B cell (primary cell): ENCODE results near the gene RPL22. TPM values are rescaled to one million over a fixed set of nuclear protein-coding genes. Genes with fewer than 3 reads are reported as not detected.

ENCODE experiments used
- ATAC-seq: fragments of 200-7000 bp; cut with Tn5 transposase; one replicate; pipeline ENCODE4 v1.10.0; 2021; ENCODE audit warnings: low read depth, mild to moderate bottlenecking, moderate number of reproducible peaks, moderate library complexity
- CTCF ChIA-PET: fragments of 350-600 bp; sonication (Branson Sonifier 250); formaldehyde crosslinking; loops from one replicate; lab custom pipeline; 2021; ENCODE audit warnings: antibody characterized with exemption, inconsistent platforms; lab: Charles Lee
- POLR2A ChIA-PET: fragments of 350-600 bp; sonication (Branson Sonifier 250); formaldehyde crosslinking; loops from one replicate; lab custom pipeline; 2021; ENCODE audit warnings: antibody characterized with exemption; lab: Charles Lee
- DNase-seq: peaks from one replicate; pipeline ENCODE4 v3.0.0; 2013
- H2AFZ ChIP-seq: 2 replicates; pipeline ENCODE4 v1.6.1; 2012; ENCODE audit warnings: mild to moderate bottlenecking, low read depth, low read length; ENCODE audit not compliant: insufficient read depth, poor library complexity, severe bottlenecking
- H3K27ac ChIP-seq, 2 donors: 1 replicate in 1 of 2; 2 replicates in 1 of 2; pipeline ENCODE4 v1.5.1; 2012 to 2013; ENCODE audit warnings: low read length in 2 of 2, mild to moderate bottlenecking in 2 of 2, moderate library complexity in 1 of 2
- H3K27me3 ChIP-seq, 4 experiments: fragments of 200-600 bp in 1 of 4; sonication (generic) in 1 of 4; replicated peaks in 1 of 4; 1 replicate in 2 of 4; 2 replicates in 2 of 4; pipeline versions ENCODE4 v1.6.1 to v1.7.0; 2013 to 2016; ENCODE audit warnings: low read length in 3 of 4, mild to moderate bottlenecking in 2 of 4, mixed read lengths in 1 of 4, moderate library complexity in 1 of 4; ENCODE audit not compliant: insufficient read depth in 4 of 4, control insufficient read depth in 3 of 4; ENCODE audit errors: control extremely low read depth in 1 of 4
- H3K36me3 ChIP-seq, 2 experiments: replicated peaks in 1 of 2; 1 replicate in 1 of 2; 2 replicates in 1 of 2; pipeline versions ENCODE4 v1.6.1 to v1.7.1; 2013; ENCODE audit warnings: low read length in 1 of 2; ENCODE audit not compliant: insufficient read depth in 2 of 2, control insufficient read depth in 1 of 2; ENCODE audit errors: control extremely low read depth in 1 of 2, extremely low read depth in 1 of 2
- H3K4me1 ChIP-seq, 2 donors: fragments of 200-600 bp in 1 of 2; sonication (generic) in 1 of 2; 1 replicate in 1 of 2; 2 replicates in 1 of 2; pipeline versions ENCODE4 v1.5.1 to v1.6.1; 2013 to 2017; ENCODE audit warnings: low read length in 2 of 2; ENCODE audit not compliant: control insufficient read depth in 2 of 2, insufficient read depth in 2 of 2
- H3K4me2 ChIP-seq: replicated peaks from 2 replicates; pipeline ENCODE3; 2012; ENCODE audit warnings: mild to moderate bottlenecking, low read depth, low read length; ENCODE audit not compliant: poor library complexity, severe bottlenecking
- H3K4me3 ChIP-seq, 5 experiments: fragments of 200-600 bp in 1 of 5; sonication (generic) in 1 of 5; 1 replicate in 3 of 5; 2 replicates in 2 of 5; pipeline versions ENCODE4 v1.5.1 to v1.7.0; 2011 to 2016; ENCODE audit warnings: low read length in 4 of 5, mild to moderate bottlenecking in 4 of 5, low read depth in 2 of 5, control low read depth in 1 of 5, moderate library complexity in 1 of 5; ENCODE audit not compliant: insufficient read depth in 1 of 5; ENCODE audit errors: control extremely low read depth in 1 of 5, extremely low read depth in 1 of 5
- H3K79me2 ChIP-seq: fragments of 200-600 bp; sonication (generic); one replicate; pipeline ENCODE4 v1.6.0; 2016; ENCODE audit warnings: low read length; ENCODE audit not compliant: control insufficient read depth, insufficient read depth
- H3K9ac ChIP-seq: fragments of 200-600 bp; sonication (generic); 2 replicates; pipeline ENCODE4 v1.6.1; 2017; ENCODE audit warnings: mild to moderate bottlenecking, low read length, moderate library complexity
- H3K9me3 ChIP-seq, 3 donors: one replicate each; pipeline versions ENCODE4 v1.6.1 to v1.7.1; 2013; ENCODE audit warnings: low read length in 2 of 3; ENCODE audit not compliant: control insufficient read depth in 2 of 3, insufficient read depth in 1 of 3; ENCODE audit errors: control extremely low read depth in 1 of 3
- H4K20me1 ChIP-seq: 2 replicates; pipeline ENCODE4 v1.6.0; 2012; ENCODE audit warnings: mild to moderate bottlenecking, low read length; ENCODE audit not compliant: insufficient read depth, control insufficient read depth, poor library complexity, severe bottlenecking
- H3K27ac Mint-ChIP-seq: one replicate; pipeline ENCODE4 v1.8.0; 2021; ENCODE audit warnings: mixed read lengths
- H3K27me3 Mint-ChIP-seq: one replicate; pipeline ENCODE4 v1.8.0; 2021; ENCODE audit warnings: mixed read lengths
- H3K4me1 Mint-ChIP-seq: one replicate; pipeline ENCODE4 v1.8.0; 2021; ENCODE audit warnings: mixed read lengths
- H3K4me3 Mint-ChIP-seq: one replicate; pipeline ENCODE4 v1.8.0; 2021; ENCODE audit warnings: mixed read lengths
- H3K9me3 Mint-ChIP-seq: one replicate; pipeline ENCODE4 v1.8.0; 2022; ENCODE audit warnings: mixed read lengths; ENCODE audit not compliant: insufficient read depth
- EZH2 ChIP-seq: IDR thresholded peaks from 2 replicates; pipeline ENCODE4 v1.6.1; 2012; ENCODE audit warnings: borderline replicate concordance, low read depth, mild to moderate bottlenecking, moderate library complexity, low read length; ENCODE audit not compliant: insufficient read depth, poor library complexity, severe bottlenecking
- WGBS: methylation state at CpG from one replicate; pipeline ENCODE4 v1.1.5; 2013; ENCODE audit warnings: missing lambda C conversion rate; ENCODE audit not compliant: insufficient coverage; 5-methylcytosine and 5-hydroxymethylcytosine counted together
- intact Hi-C: fragments of 100-400 bp; cut with micrococcal nuclease; formaldehyde crosslinking; loops from one replicate; pipeline ENCODE4 v1.10.0; 2022
- polyA plus RNA-seq: library from polyadenylated mRNA; depleted of rRNA; stranded (reverse); fragments of >200 nt; gene quantifications from 2 replicates; pipeline ENCODE4 v1.2.3, GENCODE V29; 2012
- total RNA-seq, 2 donors: library from RNA; stranded (reverse); fragments of 120-200 nt in 1 of 2; gene quantifications; 1 replicate in 1 of 2; 2 replicates in 1 of 2; pipeline versions ENCODE4 v1.2.3 to v1.2.4, GENCODE V29; 2013 to 2022
- TF ChIP-seq, protein P1 (sequence below): fragments of 200-600 bp; IDR thresholded peaks from one replicate; pipeline ENCODE4 v1.8.0; 2022; ENCODE audit warnings: antibody characterized with exemption, mild to moderate bottlenecking

RPL22 gene
- total and polyA plus RNA-seq, 2 donors (not counting 1 experiment from before 2014, with no cell fraction given) = 70.9 to 471 TPM

DNA sequence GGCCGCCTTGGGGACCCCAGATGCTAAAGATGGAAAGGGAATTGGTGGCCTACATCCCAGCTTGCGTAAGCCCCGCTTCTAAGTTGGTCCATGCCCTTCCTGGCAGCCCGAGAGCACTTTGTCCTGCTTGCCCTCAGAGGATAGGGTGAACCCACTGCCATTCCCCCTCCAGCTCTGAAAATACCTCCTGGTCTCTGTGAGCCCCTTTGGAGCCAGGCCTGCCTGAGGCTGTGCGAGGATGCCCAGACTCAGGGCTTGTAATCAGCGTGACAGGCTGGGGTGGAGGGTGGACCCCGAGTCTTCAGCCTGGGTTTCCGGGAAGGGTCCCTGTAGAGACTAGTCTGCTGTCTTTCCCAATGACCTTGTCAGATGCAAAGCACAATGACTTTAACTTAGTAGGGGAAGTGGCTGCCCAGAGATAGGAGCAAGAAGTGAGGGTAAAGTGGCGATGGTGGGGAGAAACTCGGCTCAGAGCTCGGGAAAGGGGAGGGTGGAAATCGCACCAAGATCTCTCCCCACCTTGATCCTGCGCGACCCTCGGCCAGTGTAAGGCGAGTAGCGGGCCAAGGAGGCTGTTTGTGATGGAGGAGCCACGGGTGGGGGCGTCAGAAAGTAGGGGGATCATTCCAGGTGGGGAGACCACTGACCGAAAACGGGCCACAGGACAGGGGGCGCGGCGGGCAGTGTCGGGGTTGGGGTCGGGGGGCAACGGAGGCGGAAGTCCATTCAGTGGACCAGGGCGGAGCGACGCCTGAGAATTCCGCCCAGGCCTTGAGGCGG lies 41.9 kb upstream of the RPL22 start:
- H3K36me3 ChIP-seq = no peaks in the 10 kb centered on the region
- ChIA-PET CTCF (no interaction called here), POLR2A (interaction anchor here (0.6 kb wide), 1 partner anchor 17 kb away, joined by 3 read pairs; no protein-coding TSS in a partner anchor)
- H3K4me2 ChIP-seq = peak overlapping the region; percentile 52
- Mint-ChIP-seq H3K4me3 (peak overlapping the region; percentile 24), H3K27ac (no peak overlapping the region), H3K27me3 (peaks cover 32% of the 10 kb centered on the region), H3K9me3 (no peaks in the 10 kb centered on the region), H3K4me1 (peaks cover 8% of the 10 kb centered on the region)
- no peak overlapping the region for H3K27ac ChIP-seq
- peaks cover 0 to 29% (median 0%) of the 10 kb centered on the region in 3 donors for H3K9me3 ChIP-seq
- no peaks in the 10 kb centered on the region for H3K79me2 ChIP-seq
- H3K4me1 ChIP-seq = peaks cover 21 to 26% of the 10 kb centered on the region in 2 donors
- no peak overlapping the region for H3K4me3 ChIP-seq
- no peak for TF ChIP-seq EZH2
- TF ChIP-seq, protein P1, sequence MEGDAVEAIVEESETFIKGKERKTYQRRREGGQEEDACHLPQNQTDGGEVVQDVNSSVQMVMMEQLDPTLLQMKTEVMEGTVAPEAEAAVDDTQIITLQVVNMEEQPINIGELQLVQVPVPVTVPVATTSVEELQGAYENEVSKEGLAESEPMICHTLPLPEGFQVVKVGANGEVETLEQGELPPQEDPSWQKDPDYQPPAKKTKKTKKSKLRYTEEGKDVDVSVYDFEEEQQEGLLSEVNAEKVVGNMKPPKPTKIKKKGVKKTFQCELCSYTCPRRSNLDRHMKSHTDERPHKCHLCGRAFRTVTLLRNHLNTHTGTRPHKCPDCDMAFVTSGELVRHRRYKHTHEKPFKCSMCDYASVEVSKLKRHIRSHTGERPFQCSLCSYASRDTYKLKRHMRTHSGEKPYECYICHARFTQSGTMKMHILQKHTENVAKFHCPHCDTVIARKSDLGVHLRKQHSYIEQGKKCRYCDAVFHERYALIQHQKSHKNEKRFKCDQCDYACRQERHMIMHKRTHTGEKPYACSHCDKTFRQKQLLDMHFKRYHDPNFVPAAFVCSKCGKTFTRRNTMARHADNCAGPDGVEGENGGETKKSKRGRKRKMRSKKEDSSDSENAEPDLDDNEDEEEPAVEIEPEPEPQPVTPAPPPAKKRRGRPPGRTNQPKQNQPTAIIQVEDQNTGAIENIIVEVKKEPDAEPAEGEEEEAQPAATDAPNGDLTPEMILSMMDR = no peak
- no peak overlapping the region for H3K9ac ChIP-seq
- intact Hi-C loops = no loop called here
- ATAC-seq = no peak
- peaks cover 0 to 66% (median 41%) of the 10 kb centered on the region in 4 experiments for H3K27me3 ChIP-seq
- DNase-seq = no peak
- H4K20me1 ChIP-seq = peaks cover 6% of the 10 kb centered on the region
- WGBS = 15% methylated on average over 29 of the region's 33 CpGs
- no peak overlapping the region for H2AFZ ChIP-seq
